GM23338 (cell line): ENCODE measurements around the gene AACS. TPM values are rescaled to one million over a fixed set of nuclear protein-coding genes. Genes with fewer than 3 reads are reported as not detected.
"Not testable (repeated sequence)": the region's sequence is repeated elsewhere in the genome, so short reads cannot be mapped to it uniquely, and the experiment has no call there.

ENCODE experiments used
- ATAC-seq: fragments of 200-7000 bp; cut with Tn5 transposase; 3 replicates; pipeline ENCODE4 v1.9.1; 2020
- DNase-seq: peaks from one replicate; pipeline ENCODE4 v3.0.0-alpha.2; 2015; ENCODE audit warnings: low spot score
- H2AFZ ChIP-seq: fragments of 200-600 bp; sonication (generic); 2 replicates; pipeline ENCODE4 v1.8.0; 2016; ENCODE audit warnings: antibody characterized with exemption, mild to moderate bottlenecking, moderate library complexity
- H3F3A ChIP-seq: fragments of 200-600 bp; sonication (generic); replicated peaks from 2 replicates; pipeline ENCODE4 v1.8.0; 2017; ENCODE audit warnings: antibody characterized with exemption, mixed run types, low read depth
- H3K27ac ChIP-seq: fragments of 200-600 bp; sonication (generic); 2 replicates; pipeline ENCODE4 v1.6.1; 2016; ENCODE audit warnings: low read depth
- H3K27me3 ChIP-seq: fragments of 200-600 bp; sonication (generic); 2 replicates; pipeline ENCODE4 v1.8.0; 2016; ENCODE audit warnings: mild to moderate bottlenecking, mixed run types, moderate library complexity; ENCODE audit not compliant: insufficient read depth
- H3K36me3 ChIP-seq: fragments of 200-600 bp; sonication (generic); 2 replicates; pipeline ENCODE4 v1.8.0; 2016; ENCODE audit warnings: mild to moderate bottlenecking; ENCODE audit not compliant: insufficient read depth
- H3K4me1 ChIP-seq: fragments of 200-600 bp; sonication (generic); 2 replicates; pipeline ENCODE4 v1.8.0; 2016; ENCODE audit warnings: mild to moderate bottlenecking, moderate library complexity; ENCODE audit not compliant: insufficient read depth
- H3K4me2 ChIP-seq: fragments of 200-600 bp; sonication (generic); 2 replicates; pipeline ENCODE4 v1.7.1; 2017; ENCODE audit warnings: mixed run types
- H3K4me3 ChIP-seq: fragments of 200-600 bp; sonication (generic); 2 replicates; pipeline ENCODE4 v1.6.1; 2016; ENCODE audit warnings: mixed run types
- H3K79me2 ChIP-seq: fragments of 200-600 bp; sonication (generic); replicated peaks from 2 replicates; pipeline ENCODE4 v1.8.0; 2017; ENCODE audit warnings: mild to moderate bottlenecking; ENCODE audit not compliant: insufficient read depth
- H3K9me2 ChIP-seq: fragments of 200-600 bp; sonication (generic); 2 replicates; pipeline ENCODE4 v1.8.0; 2017; ENCODE audit not compliant: insufficient read depth
- H4K20me1 ChIP-seq: fragments of 200-600 bp; sonication (generic); replicated peaks from 2 replicates; pipeline ENCODE4 v1.8.0; 2017; ENCODE audit warnings: mild to moderate bottlenecking; ENCODE audit not compliant: insufficient read depth
- H3K27ac Mint-ChIP-seq: 2 replicates; pipeline ENCODE4 v1.8.0; 2020; ENCODE audit warnings: inconsistent platforms, mild to moderate bottlenecking, moderate library complexity, mixed read lengths
- H3K27me3 Mint-ChIP-seq: 3 replicates; pipeline ENCODE4 v1.8.0; 2022; ENCODE audit warnings: low read depth, mild to moderate bottlenecking, moderate library complexity, mixed read lengths, inconsistent platforms; ENCODE audit not compliant: insufficient read depth, poor library complexity
- H3K36me3 Mint-ChIP-seq: 3 replicates; pipeline ENCODE4 v1.8.0; 2021; ENCODE audit warnings: low read depth, mild to moderate bottlenecking, inconsistent platforms, moderate library complexity, mixed read lengths
- H3K4me1 Mint-ChIP-seq: 3 replicates; pipeline ENCODE4 v1.8.0; 2020; ENCODE audit warnings: mild to moderate bottlenecking, inconsistent platforms, mixed read lengths
- H3K4me3 Mint-ChIP-seq: 3 replicates; pipeline ENCODE4 v1.8.0; 2021; ENCODE audit warnings: moderate library complexity, mild to moderate bottlenecking, inconsistent platforms, mixed read lengths
- H3K9me3 Mint-ChIP-seq: 3 replicates; pipeline ENCODE4 v1.8.0; 2020; ENCODE audit warnings: moderate library complexity, mild to moderate bottlenecking, inconsistent platforms, mixed read lengths
- EZH2 ChIP-seq: fragments of 200-600 bp; sonication (generic); IDR thresholded peaks from one replicate; pipeline ENCODE4 v1.8.0; 2017; ENCODE audit warnings: antibody characterized with exemption, mild to moderate bottlenecking, low read depth; ENCODE audit not compliant: unreplicated experiment
- EZH2phosphoT487 ChIP-seq: fragments of 200-600 bp; sonication (generic); IDR thresholded peaks from one replicate; pipeline ENCODE4 v1.8.1; 2018; ENCODE audit warnings: antibody characterized with exemption; ENCODE audit not compliant: unreplicated experiment
- JUNB ChIP-seq: IDR thresholded peaks from one replicate; pipeline ENCODE4 v1.6.1; 2016; ENCODE audit warnings: antibody characterized with exemption; ENCODE audit not compliant: unreplicated experiment
- NANOG ChIP-seq: IDR thresholded peaks from 2 replicates; pipeline ENCODE4 v1.6.1; 2016; ENCODE audit warnings: antibody characterized with exemption, borderline replicate concordance
- POLR2AphosphoS5 ChIP-seq: IDR thresholded peaks from 2 replicates; pipeline ENCODE4 v1.6.1; 2016; ENCODE audit warnings: antibody characterized with exemption, low read depth
- STAT1 ChIP-seq: IDR thresholded peaks from one replicate; pipeline ENCODE4 v1.6.1; 2016; ENCODE audit warnings: antibody characterized with exemption; ENCODE audit not compliant: unreplicated experiment
- ZNF114 ChIP-seq: fragments of 250-450 bp; sonication (Bioruptor Pico); IDR thresholded peaks from 2 replicates; pipeline ENCODE4 v1.5.0; 2020; ENCODE audit warnings: mild to moderate bottlenecking, moderate library complexity
- ZNF331 ChIP-seq: fragments of 250-450 bp; sonication (Bioruptor Pico); IDR thresholded peaks from 2 replicates; pipeline ENCODE4 v1.5.0; 2020; ENCODE audit warnings: low read depth, mild to moderate bottlenecking, moderate library complexity
- polyA plus RNA-seq: library from polyadenylated mRNA; unstranded; fragments of >200 nt; fragmentation: Nextera tagmentation; extraction: Ambion mirVana; gene quantifications from 2 replicates; pipeline ENCODE4 v1.2.1, GENCODE V29; 2016
- total RNA-seq: library from RNA; depleted of rRNA; stranded (reverse); fragments of >200 nt; shearing (Covaris generic); gene quantifications from 2 replicates; pipeline ENCODE4 v1.2.3, GENCODE V29; 2014
- TF ChIP-seq, protein P1 (sequence below): fragments of 250-450 bp; sonication (Bioruptor Pico); IDR thresholded peaks from 2 replicates; pipeline ENCODE4 v1.5.0; 2020; ENCODE audit warnings: mild to moderate bottlenecking, moderate library complexity
- TF ChIP-seq, protein P2 (sequence below), 2 experiments: fragments of 200-600 bp in 1 of 2; sonication (generic) in 1 of 2; conservative IDR thresholded peaks; 2 replicates each; pipeline versions ENCODE4 v1.5.1 to v1.6.1; 2016 to 2017; ENCODE audit warnings: antibody characterized with exemption in 2 of 2, low read depth in 2 of 2, mild to moderate bottlenecking in 2 of 2, moderate library complexity in 1 of 2
- TF ChIP-seq, protein P3 (sequence below): IDR thresholded peaks from 2 replicates; pipeline ENCODE4 v1.6.1; 2016; ENCODE audit warnings: antibody characterized with exemption

Gene AACS
- total and polyA plus RNA-seq, 2 experiments from 2014 or later: 31.1 to 64.4 TPM

- H3K27me3 Mint-ChIP-seq, H3K27me3 ChIP-seq, H3F3A ChIP-seq, DNase-seq, H3K9me3 Mint-ChIP-seq, ATAC-seq, H3K4me3 ChIP-seq, H2AFZ ChIP-seq, H3K4me1 Mint-ChIP-seq, H3K27ac Mint-ChIP-seq, H3K4me1 ChIP-seq, H3K9me2 ChIP-seq, H3K4me3 Mint-ChIP-seq, H3K4me2 ChIP-seq: not testable (repeated sequence)
- peaks cover 36% of the 10 kb centered on the region for H3K36me3 ChIP-seq
- H3K36me3 Mint-ChIP-seq: peaks cover 40% of the 10 kb centered on the region
- peaks cover 48% of the 10 kb centered on the region for H3K79me2 ChIP-seq
- peak overlapping the region; percentile 27; the same call in 1 of the 2 replicates for H3K27ac ChIP-seq
- peaks cover 35% of the 10 kb centered on the region for H4K20me1 ChIP-seq
These were observed 9.1 kb downstream of the AACS start for GRCh38 chr12:125074294-125074693.

DNA sequence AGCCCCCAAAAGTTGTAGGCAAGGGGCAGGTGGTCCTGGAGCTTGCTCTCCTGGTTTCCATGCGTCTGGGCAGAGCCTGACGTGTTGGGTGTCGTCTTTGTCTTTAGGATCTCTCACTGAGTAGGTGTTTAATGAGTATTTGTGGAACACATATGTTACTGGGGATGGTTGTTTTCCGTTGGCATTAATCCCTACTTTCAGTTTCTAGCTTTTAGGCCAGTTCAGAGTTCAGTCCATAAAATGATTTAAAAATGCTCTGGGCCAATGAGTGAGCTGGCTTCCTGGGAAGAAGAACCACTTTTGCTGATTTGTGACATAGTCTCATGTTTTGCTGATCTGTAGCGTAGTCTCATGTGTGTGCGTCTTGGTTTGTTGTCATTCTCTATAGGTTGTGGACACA lies 10.9 kb downstream of the AACS start:
- H3K4me1 ChIP-seq: no peaks in the 10 kb centered on the region
- Mint-ChIP-seq H3K4me3 (no peak overlapping the region), H3K27ac (no peak overlapping the region), H3K4me1 (no peaks in the 10 kb centered on the region), H3K9me3 (no peaks in the 10 kb centered on the region), H3K27me3 (no peaks in the 10 kb centered on the region), H3K36me3 (peaks cover 48% of the 10 kb centered on the region)
- ATAC-seq: no peak
- no peaks in the 10 kb centered on the region for H3K27me3 ChIP-seq
- H3K4me2 ChIP-seq: no peak overlapping the region
- peaks cover 30% of the 10 kb centered on the region for H3K79me2 ChIP-seq
- DNase-seq: no peak
- H3K4me3 ChIP-seq: no peak overlapping the region
- 0 out of 2 replicates have a peak, but pooled peaks cover 6% of the 10 kb centered on the region for H3F3A ChIP-seq
- H3K27ac ChIP-seq: no peak overlapping the region
- peaks cover 21% of the 10 kb centered on the region for H4K20me1 ChIP-seq
- H3K9me2 ChIP-seq: no peaks in the 10 kb centered on the region
- no peak overlapping the region for H2AFZ ChIP-seq
- H3K36me3 ChIP-seq: peaks cover 36% of the 10 kb centered on the region
- TF ChIP-seq, protein P1, sequence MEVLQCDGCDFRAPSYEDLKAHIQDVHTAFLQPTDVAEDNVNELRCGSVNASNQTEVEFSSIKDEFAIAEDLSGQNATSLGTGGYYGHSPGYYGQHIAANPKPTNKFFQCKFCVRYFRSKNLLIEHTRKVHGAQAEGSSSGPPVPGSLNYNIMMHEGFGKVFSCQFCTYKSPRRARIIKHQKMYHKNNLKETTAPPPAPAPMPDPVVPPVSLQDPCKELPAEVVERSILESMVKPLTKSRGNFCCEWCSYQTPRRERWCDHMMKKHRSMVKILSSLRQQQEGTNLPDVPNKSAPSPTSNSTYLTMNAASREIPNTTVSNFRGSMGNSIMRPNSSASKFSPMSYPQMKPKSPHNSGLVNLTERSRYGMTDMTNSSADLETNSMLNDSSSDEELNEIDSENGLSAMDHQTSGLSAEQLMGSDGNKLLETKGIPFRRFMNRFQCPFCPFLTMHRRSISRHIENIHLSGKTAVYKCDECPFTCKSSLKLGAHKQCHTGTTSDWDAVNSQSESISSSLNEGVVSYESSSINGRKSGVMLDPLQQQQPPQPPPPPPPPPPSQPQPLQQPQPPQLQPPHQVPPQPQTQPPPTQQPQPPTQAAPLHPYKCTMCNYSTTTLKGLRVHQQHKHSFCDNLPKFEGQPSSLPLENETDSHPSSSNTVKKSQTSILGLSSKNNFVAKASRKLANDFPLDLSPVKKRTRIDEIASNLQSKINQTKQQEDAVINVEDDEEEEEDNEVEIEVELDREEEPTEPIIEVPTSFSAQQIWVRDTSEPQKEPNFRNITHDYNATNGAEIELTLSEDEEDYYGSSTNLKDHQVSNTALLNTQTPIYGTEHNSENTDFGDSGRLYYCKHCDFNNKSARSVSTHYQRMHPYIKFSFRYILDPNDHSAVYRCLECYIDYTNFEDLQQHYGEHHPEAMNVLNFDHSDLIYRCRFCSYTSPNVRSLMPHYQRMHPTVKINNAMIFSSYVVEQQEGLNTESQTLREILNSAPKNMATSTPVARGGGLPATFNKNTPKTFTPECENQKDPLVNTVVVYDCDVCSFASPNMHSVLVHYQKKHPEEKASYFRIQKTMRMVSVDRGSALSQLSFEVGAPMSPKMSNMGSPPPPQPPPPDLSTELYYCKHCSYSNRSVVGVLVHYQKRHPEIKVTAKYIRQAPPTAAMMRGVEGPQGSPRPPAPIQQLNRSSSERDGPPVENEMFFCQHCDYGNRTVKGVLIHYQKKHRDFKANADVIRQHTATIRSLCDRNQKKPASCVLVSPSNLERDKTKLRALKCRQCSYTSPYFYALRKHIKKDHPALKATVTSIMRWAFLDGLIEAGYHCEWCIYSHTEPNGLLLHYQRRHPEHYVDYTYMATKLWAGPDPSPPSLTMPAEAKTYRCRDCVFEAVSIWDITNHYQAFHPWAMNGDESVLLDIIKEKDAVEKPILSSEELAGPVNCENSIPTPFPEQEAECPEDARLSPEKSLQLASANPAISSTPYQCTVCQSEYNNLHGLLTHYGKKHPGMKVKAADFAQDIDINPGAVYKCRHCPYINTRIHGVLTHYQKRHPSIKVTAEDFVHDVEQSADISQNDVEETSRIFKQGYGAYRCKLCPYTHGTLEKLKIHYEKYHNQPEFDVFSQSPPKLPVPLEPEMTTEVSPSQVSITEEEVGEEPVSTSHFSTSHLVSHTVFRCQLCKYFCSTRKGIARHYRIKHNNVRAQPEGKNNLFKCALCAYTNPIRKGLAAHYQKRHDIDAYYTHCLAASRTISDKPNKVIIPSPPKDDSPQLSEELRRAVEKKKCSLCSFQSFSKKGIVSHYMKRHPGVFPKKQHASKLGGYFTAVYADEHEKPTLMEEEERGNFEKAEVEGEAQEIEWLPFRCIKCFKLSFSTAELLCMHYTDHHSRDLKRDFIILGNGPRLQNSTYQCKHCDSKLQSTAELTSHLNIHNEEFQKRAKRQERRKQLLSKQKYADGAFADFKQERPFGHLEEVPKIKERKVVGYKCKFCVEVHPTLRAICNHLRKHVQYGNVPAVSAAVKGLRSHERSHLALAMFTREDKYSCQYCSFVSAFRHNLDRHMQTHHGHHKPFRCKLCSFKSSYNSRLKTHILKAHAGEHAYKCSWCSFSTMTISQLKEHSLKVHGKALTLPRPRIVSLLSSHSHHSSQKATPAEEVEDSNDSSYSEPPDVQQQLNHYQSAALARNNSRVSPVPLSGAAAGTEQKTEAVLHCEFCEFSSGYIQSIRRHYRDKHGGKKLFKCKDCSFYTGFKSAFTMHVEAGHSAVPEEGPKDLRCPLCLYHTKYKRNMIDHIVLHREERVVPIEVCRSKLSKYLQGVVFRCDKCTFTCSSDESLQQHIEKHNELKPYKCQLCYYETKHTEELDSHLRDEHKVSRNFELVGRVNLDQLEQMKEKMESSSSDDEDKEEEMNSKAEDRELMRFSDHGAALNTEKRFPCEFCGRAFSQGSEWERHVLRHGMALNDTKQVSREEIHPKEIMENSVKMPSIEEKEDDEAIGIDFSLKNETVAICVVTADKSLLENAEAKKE (CRISPR knock-in tag): no peak
- TF ChIP-seq EZH2 (no peak), STAT1 (no peak), ZNF331 (CRISPR knock-in tag) (no peak), ZNF114 (no peak), JUNB (no peak), NANOG (no peak), POLR2AphosphoS5 (no peak), EZH2phosphoT487 (no peak)
- TF ChIP-seq, protein P2, sequence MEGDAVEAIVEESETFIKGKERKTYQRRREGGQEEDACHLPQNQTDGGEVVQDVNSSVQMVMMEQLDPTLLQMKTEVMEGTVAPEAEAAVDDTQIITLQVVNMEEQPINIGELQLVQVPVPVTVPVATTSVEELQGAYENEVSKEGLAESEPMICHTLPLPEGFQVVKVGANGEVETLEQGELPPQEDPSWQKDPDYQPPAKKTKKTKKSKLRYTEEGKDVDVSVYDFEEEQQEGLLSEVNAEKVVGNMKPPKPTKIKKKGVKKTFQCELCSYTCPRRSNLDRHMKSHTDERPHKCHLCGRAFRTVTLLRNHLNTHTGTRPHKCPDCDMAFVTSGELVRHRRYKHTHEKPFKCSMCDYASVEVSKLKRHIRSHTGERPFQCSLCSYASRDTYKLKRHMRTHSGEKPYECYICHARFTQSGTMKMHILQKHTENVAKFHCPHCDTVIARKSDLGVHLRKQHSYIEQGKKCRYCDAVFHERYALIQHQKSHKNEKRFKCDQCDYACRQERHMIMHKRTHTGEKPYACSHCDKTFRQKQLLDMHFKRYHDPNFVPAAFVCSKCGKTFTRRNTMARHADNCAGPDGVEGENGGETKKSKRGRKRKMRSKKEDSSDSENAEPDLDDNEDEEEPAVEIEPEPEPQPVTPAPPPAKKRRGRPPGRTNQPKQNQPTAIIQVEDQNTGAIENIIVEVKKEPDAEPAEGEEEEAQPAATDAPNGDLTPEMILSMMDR (conservative IDR thresholded peaks at IDR 0.05; ENCODE audit: low read depth in 2 of 2): no peak
- TF ChIP-seq, protein P3, sequence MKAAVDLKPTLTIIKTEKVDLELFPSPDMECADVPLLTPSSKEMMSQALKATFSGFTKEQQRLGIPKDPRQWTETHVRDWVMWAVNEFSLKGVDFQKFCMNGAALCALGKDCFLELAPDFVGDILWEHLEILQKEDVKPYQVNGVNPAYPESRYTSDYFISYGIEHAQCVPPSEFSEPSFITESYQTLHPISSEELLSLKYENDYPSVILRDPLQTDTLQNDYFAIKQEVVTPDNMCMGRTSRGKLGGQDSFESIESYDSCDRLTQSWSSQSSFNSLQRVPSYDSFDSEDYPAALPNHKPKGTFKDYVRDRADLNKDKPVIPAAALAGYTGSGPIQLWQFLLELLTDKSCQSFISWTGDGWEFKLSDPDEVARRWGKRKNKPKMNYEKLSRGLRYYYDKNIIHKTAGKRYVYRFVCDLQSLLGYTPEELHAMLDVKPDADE: no peak
